Amygdala (tissue), 56 donors: ENCODE measurements around the gene CYP4F11.
A peak's percentile ranks its signal among the peaks of the same experiment; 100 is the strongest.
"Not testable (repeated sequence)": the region's sequence is repeated elsewhere in the genome, so short reads cannot be mapped to it uniquely, and the experiment has no call there.

Experiments used
- DNase-seq, 56 donors: peaks; one replicate each; lab custom pipeline; 2025; lab: John Stamatoyannopoulos, UW

The CYP4F11 gene

DNA sequence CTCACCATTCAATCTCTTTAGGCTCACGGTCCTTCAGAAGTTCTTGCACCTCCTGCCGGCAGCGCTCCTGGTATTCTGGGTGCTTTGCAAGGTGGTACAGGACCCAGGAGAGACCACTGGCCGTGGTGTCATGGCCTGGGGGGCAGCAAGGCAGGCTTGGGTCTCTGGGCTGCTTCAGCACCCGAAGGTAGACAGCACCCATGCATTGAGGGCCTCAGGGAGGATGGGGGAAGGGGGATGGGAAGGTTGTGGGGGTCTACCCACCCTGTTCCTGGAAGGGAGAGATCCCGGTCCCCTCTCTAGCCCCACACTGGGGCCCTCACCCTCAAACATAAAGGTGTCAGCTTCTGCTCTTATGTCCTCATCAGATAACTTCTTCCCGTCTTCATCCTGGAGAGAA, 48.4 kb downstream of the CYP4F11 start:
- DNase-seq = no peak

DNA sequence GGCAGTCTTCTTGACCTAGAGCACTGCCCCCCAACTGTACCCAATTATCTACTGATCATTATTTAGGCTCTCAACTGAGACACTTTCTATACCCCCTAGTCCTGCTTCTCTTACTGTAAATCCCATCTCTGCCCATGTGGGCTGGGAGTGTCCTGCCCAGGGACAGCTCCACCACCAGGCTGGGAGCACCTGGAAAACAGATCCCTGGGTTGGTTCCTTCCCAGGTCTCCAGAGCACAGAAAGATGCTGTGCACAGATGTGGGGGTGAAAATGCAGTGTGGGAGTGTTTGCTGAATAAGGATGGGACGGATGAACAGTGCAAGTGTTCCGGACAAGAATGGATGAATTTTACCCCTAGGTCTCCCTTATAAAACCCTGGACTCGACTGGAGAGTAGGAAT, 49.2 kb downstream of the CYP4F11 start:
- no peak for DNase-seq

DNA sequence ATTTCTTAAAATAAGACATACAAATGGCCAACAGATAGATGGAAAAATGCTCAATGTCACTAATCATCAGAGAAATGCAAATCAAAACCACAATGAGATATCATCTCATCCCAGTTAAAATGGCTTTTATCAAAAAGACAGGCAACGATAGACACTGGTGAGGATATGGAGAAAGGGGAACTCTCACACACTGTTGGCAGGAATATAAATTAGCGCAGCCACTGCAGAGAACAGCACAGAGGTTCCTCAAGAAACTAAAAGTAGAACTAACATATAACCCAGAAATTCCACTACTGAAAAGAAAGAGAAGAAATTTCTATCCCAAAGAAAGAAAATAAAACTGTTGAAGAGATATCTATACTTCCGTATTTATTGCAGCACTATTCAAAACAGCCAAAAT, 51.0 kb downstream of the CYP4F11 start:
- not testable (repeated sequence) for DNase-seq

DNA sequence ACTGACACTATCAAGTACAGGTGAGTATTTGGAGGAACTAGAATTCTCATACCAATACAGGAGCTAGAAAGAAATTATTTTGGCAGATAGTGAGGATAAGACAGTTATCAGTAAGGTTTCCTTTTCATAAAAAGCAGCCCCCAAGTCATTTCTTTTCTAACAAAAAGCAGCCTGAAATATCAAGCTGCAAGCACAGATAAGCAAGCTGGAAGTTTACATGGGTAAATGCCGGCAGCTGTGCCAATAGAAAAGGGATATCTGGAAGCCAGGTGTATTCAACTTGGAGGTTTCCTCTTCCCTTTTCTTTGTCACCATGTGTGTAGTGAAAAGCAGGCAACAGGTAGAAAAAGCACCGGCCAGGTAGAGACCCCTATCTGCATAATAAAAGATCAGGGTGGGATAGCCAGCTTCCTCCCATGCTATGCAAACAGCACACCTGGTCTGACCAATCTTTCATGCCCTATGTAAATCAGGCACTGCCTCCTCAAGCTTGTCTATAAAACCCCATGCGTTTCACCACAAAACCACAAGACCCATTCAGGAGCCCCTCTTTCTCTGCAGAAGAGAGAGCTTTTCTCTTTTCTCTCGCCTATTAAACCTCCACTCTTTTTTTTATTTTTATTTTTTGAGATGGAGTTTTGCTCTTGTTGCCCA, 59.4 kb downstream of the CYP4F11 start:
- DNase-seq = no peak

DNA sequence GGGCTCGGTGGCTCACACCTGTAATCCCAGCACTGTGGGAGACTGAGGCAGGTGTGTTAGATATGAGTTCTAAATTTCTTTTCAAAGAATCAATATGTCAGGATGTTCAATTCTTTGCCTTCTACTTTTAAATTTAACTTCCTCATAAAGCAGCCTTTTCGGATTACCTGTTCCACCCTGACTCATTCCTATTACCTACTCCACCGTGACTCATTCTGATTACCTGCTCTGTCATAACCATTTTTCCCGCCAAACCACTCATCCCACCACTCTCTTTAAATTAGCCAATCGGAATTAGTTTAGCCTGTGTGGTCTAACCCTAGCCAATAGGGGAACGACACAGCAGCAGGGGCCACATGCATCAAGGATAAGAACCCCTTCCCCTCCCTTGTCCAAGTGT, 60.6 kb downstream of the CYP4F11 start:
- DNase-seq = not testable (repeated sequence)

DNA sequence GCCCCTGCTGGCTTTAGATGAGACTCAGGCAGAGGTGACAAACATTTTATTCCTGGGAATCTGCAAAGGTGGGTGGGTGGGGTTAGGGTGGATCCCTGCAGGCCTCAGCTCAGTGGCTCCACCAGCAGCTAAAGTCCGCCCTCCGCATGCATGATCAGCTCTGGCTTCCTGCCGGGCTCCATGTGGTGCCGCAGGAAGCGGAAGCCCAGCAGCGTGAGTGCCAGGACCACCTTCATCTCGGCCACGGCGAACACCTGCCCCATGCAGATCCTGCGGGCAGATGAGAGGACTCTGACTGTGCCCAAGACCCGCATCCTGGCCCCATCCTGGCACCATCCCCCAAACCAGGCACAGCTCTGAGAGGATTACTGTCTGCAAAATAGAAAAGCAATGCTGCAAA, 62.8 kb downstream of the CYP4F11 start:
- no peak for DNase-seq

DNA sequence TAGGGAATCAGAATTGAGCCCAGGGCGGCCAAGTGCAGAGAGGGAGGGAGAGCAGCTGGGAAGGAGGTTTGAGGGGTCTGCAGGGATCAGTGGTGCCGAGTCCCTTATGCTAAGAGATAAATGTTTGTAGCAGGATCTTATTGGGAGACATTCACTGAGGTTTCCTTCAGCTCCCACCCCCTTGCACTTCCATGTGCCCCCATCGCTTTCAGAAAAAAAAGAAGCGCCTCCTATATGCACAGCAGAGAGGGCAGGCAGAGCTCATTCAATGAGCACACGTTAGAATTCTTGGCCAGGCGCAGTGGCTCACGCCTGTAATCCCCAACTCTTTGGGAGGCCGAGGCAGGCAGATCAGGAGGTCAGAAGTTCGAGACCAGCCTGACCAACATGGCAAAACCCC, 64.5 kb downstream of the CYP4F11 start:
- no peak for DNase-seq

DNA sequence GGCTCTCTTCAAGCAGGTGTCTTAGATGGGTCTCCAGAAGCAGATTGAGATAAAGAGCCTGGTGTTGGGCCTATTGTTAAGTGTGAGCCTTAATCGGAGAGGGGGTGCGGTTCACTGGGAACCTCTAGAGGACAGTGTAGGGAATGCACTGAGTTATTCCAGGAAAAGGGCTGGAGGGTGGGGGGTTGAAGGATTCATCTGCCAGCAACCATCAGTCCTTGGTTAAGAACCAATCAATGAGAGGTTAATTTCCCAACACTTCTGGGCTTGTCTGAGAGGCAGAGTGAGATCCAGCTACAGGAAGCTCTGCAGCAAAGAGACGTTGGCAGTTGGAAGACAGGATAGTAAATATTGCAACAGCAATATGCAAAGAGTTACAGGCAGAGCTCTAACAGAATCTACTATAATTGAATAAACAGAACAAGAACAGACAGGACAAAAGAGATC, 65.2 kb downstream of the CYP4F11 start:
- DNase-seq = peak in 20 of 56 donors; percentile 0 to 48 (median 4)

DNA sequence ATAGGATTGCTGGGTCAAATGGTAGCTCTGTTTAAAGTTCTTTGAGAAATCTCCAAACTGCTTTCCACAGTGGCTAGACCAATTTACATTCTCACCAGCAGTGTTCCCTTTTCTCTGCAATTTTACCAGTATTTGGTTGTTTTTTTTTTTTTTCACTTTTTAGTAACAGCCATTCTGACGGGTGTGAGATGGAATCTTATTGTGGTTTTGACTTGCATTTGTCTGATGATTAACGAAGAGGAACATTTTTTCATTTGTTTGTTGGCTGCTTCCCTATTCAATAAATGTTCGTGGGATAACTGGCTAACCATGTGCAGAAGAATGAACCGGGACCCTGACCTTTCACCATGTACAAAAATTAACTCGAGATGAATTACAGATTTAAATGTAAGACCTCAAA, 67.7 kb downstream of the CYP4F11 start:
- no peak for DNase-seq

DNA sequence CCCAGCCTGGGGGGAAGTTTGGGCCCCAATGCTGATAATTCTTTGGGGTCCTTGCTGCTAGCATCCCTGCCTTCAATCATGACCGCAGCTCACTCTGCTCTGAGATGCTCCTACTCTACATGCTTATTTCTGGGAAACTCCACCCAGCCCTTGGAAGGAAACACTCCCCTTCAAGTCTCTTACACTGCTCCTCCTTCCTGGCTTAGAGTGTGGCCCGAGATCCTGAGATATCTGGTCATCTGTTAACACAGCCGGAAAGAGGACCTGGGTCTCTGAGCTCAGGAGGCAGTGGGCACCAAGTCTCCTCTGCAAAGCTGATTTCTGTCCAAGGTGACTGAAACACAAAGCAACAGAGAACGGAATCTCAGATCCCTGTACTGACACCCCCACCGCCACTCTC, 69.5 kb downstream of the CYP4F11 start:
- DNase-seq = no peak

DNA sequence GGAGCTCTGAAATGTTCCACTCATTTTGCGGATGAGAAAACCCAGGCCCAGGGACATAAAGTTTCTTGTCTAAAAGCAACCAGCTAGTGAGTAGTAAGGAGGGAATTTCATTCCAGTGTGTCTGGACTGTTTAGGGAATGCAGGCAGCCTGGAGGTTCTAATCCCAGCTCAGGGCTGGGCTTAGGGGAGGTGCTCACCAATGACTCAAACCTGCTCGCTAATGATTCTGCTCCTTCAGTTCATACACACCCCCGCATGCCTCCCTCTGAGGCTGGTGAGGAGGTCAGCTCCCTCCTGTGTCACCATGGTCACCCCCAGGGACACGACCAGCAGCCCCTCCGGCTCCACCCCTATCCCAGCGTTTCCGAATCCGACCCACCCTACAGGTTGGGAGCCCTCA, 71.1 kb downstream of the CYP4F11 start:
- DNase-seq = no peak

DNA sequence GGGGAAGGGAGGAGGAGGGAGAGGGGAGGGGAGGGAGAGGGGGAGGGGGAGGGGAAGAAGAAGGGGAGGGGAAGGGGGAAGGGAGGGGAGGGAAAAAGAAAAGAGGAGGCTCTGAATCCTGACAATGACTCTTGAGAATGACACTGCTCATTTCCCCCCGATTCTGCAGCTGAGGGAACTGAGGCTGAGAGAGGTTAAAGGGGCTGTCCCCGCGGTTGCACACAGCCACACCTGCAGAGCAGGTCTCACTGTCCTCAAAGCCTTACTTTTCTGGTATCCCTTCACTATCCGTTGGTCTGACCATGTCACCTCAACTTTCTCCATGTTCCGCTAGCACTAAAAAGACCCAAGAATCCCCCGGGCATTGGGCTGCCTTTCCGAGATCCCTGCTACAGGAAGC, 71.9 kb downstream of the CYP4F11 start:
- DNase-seq = no peak
